Lung (tissue), 12 donors: ENCODE results near the gene SOAT1. TPM values are rescaled to one million over a fixed set of nuclear protein-coding genes. Genes with fewer than 3 reads are reported as not detected.
A peak's percentile ranks its signal among the peaks of the same experiment; 100 is the strongest.
"Not testable (repeated sequence)": the region's sequence is repeated elsewhere in the genome, so short reads cannot be mapped to it uniquely, and the experiment has no call there.

Experiments
- ATAC-seq: fragments of 200-7000 bp; cut with Tn5 transposase; one replicate; pipeline ENCODE4 v1.9.1; 2020; ENCODE audit warnings: moderate number of reproducible peaks; ENCODE audit not compliant: insufficient read depth, low FRiP score
- DNase-seq, 3 donors: peaks; one replicate each; pipeline ENCODE4 v3.0.0-alpha.2; 2013 to 2017
- H3K27ac ChIP-seq, 2 donors: one replicate each; pipeline ENCODE4 v1.5.1; 2013; ENCODE audit warnings: mild to moderate bottlenecking in 2 of 2, moderate library complexity in 2 of 2, control low read depth in 1 of 2, inconsistent platforms in 1 of 2, low read depth in 1 of 2, low read length in 1 of 2
- H3K27me3 ChIP-seq, 3 donors: one replicate each; pipeline ENCODE4 v1.5.1; 2013; ENCODE audit warnings: low read length in 2 of 3; ENCODE audit not compliant: control insufficient read depth in 3 of 3, insufficient read depth in 3 of 3
- H3K36me3 ChIP-seq, 4 donors: one replicate each; pipeline ENCODE4 v1.5.1; 2013; ENCODE audit warnings: low read length in 4 of 4, mild to moderate bottlenecking in 1 of 4, moderate library complexity in 1 of 4; ENCODE audit not compliant: control insufficient read depth in 4 of 4, insufficient read depth in 4 of 4
- H3K4me1 ChIP-seq, 5 donors: one replicate each; pipeline ENCODE4 v1.5.1; 2013; ENCODE audit warnings: low read length in 5 of 5, mild to moderate bottlenecking in 2 of 5, moderate library complexity in 1 of 5; ENCODE audit not compliant: control insufficient read depth in 5 of 5, insufficient read depth in 5 of 5
- H3K4me3 ChIP-seq: one replicate; pipeline ENCODE4 v1.5.1; 2013; ENCODE audit warnings: mild to moderate bottlenecking, control low read depth, moderate library complexity
- H3K9ac ChIP-seq, 2 donors: one replicate each; pipeline ENCODE4 v1.5.1; 2013; ENCODE audit warnings: low read length in 2 of 2, control low read depth in 1 of 2; ENCODE audit not compliant: insufficient read depth in 1 of 2
- H3K9me3 ChIP-seq, 4 donors: one replicate each; pipeline ENCODE4 v1.5.1; 2013; ENCODE audit warnings: low read length in 3 of 4, mild to moderate bottlenecking in 1 of 4, moderate library complexity in 1 of 4; ENCODE audit not compliant: control insufficient read depth in 4 of 4, insufficient read depth in 3 of 4
- CTCF ChIP-seq: IDR thresholded peaks from 2 replicates; pipeline ENCODE4 v1.5.1; 2012; ENCODE audit warnings: mild to moderate bottlenecking; ENCODE audit errors: control extremely low read depth, extremely low read depth
- WGBS, 2 donors: extraction: QIAGEN DNeasy Blood & Tissue Kit; methylation state at CpG; one replicate each; pipeline ENCODE4 v1.1.7; 2013; 5-methylcytosine and 5-hydroxymethylcytosine counted together
- polyA plus RNA-seq, 2 donors: library from polyadenylated mRNA; stranded (reverse); fragments of 200-250 nt; gene quantifications; one replicate each; pipeline ENCODE4 v1.2.1, GENCODE V29; 2013
- total RNA-seq, 2 donors: library from RNA; depleted of rRNA in 1 of 2; stranded (reverse); fragments of >200 nt in 1 of 2; gene quantifications; one replicate each; pipeline ENCODE4 v1.2.1, GENCODE V29; 2014 to 2021
- donor health status: control.
- donor health status: control.
- donor health status: Bipolar disorder and iron deficiency.
- donor health status: healthy.
- donor health status: DM: yes; HTN: yes; CAD: no.

SOAT1 gene
- total and polyA plus RNA-seq, 4 donors = 10.5 to 76.0 (median 33.8) TPM

GRCh38 chr1:179342740-179343404 lies 49.3 kb downstream of the SOAT1 start:
- ATAC-seq = no peak
- no peak overlapping the region for H3K27ac ChIP-seq
- H3K9me3 ChIP-seq = no peaks in the 10 kb centered on the region
- WGBS, 2 donors = 92 to 96% methylated on average over 4 of the region's 4 CpGs
- H3K9ac ChIP-seq = no peak overlapping the region
- H3K4me3 ChIP-seq = no peak overlapping the region
- H3K27me3 ChIP-seq = no peaks in the 10 kb centered on the region
- TF ChIP-seq CTCF = no peak
- peaks cover 11 to 26% (median 17%) of the 10 kb centered on the region in 4 donors for H3K36me3 ChIP-seq
- no peak for DNase-seq
- no peaks in the 10 kb centered on the region for H3K4me1 ChIP-seq

- Histone ChIP-seq H3K4me3 (no peak overlapping the region), H3K27ac (no peak overlapping the region), H3K9ac (no peak overlapping the region), H3K9me3 (no peaks in the 10 kb centered on the region), H3K27me3 (no peaks in the 10 kb centered on the region), H3K4me1 (no peaks in the 10 kb centered on the region), H3K36me3 (peaks cover 7 to 19% (median 11%) of the 10 kb centered on the region in 4 donors)
- WGBS, 2 donors = 93 to 96% methylated on average over 3 of the region's 3 CpGs
- no peak for TF ChIP-seq CTCF
- ATAC-seq (no peak), DNase-seq (no peak)
Observed at GRCh38 chr1:179351281-179351680, 57.7 kb downstream of the SOAT1 start.

GRCh38 chr1:179352236-179352635 lies 58.6 kb downstream of the SOAT1 start:
- H3K27me3 ChIP-seq = no peaks in the 10 kb centered on the region
- H3K9ac ChIP-seq = no peak overlapping the region
- H3K9me3 ChIP-seq = no peaks in the 10 kb centered on the region
- ATAC-seq = no peak
- 97 to 99% methylated on average over 2 of the region's 2 CpGs for WGBS, 2 donors
- DNase-seq = no peak
- H3K27ac ChIP-seq = no peak overlapping the region
- H3K4me3 ChIP-seq = no peak overlapping the region
- peaks cover 5 to 17% (median 11%) of the 10 kb centered on the region in 4 donors for H3K36me3 ChIP-seq
- no peak for TF ChIP-seq CTCF
- H3K4me1 ChIP-seq = no peaks in the 10 kb centered on the region

GRCh38 chr1:179353546-179353945 lies 59.9 kb downstream of the SOAT1 start:
- H3K27ac ChIP-seq = no peak overlapping the region
- ATAC-seq (peak; percentile 34), DNase-seq (peak in 2 of 3 donors; percentile 45 to 51)
- peaks cover 3 to 14% (median 9%) of the 10 kb centered on the region in 4 donors for H3K36me3 ChIP-seq
- H3K27me3 ChIP-seq = no peaks in the 10 kb centered on the region
- no peaks in the 10 kb centered on the region for H3K9me3 ChIP-seq
- H3K9ac ChIP-seq = no peak overlapping the region
- no peak overlapping the region for H3K4me3 ChIP-seq
- no peaks in the 10 kb centered on the region for H3K4me1 ChIP-seq
- 71 to 86% methylated on average over 5 of the region's 5 CpGs for WGBS, 2 donors
- TF ChIP-seq CTCF = no peak

GRCh38 chr1:179361631-179362030 lies 68.0 kb downstream of the SOAT1 start:
- ATAC-seq, H3K9me3 ChIP-seq, H3K4me1 ChIP-seq, DNase-seq, H3K27me3 ChIP-seq, H3K27ac ChIP-seq, H3K36me3 ChIP-seq, H3K4me3 ChIP-seq, H3K9ac ChIP-seq: not testable (repeated sequence)
- 83 to 87% methylated on average over 2 of the region's 2 CpGs for WGBS, 2 donors
